ENCODE results near the gene DMP1. TPM values are rescaled to one million over a fixed set of nuclear protein-coding genes. Genes with fewer than 3 reads are reported as not detected.

The DMP1 gene, protein sequence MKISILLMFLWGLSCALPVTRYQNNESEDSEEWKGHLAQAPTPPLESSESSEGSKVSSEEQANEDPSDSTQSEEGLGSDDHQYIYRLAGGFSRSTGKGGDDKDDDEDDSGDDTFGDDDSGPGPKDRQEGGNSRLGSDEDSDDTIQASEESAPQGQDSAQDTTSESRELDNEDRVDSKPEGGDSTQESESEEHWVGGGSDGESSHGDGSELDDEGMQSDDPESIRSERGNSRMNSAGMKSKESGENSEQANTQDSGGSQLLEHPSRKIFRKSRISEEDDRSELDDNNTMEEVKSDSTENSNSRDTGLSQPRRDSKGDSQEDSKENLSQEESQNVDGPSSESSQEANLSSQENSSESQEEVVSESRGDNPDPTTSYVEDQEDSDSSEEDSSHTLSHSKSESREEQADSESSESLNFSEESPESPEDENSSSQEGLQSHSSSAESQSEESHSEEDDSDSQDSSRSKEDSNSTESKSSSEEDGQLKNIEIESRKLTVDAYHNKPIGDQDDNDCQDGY
- total RNA-seq = not detected in 2 replicates

DNA sequence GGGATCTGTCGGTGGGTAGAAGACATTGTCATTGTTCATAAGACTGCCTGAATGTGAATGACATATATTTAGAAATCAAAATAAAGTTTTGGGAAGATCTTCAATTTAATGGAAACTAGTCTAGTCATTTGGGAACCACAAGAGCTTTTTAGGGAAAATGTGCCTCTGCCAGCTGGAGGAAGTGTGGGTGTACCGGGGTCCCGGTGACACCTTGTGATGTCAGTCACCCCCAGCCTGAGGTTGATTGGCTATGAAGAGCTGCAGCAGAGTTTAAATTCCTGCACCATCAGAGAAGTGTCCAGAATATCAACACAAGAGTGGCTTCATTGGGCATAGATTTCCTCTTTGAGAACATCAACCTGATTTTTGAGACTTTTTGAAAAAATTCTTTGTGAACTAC, at the start of gene DMP1:
DMP1 (plus strand) TSS at position 301 of the 400 bp plus-strand sequence. CDS start 6,213 bp downstream, outside the sequence.
- peaks cover 3% of the 10 kb centered on the region for H3K27me3 Mint-ChIP-seq
- no peak for DNase-seq

DNA sequence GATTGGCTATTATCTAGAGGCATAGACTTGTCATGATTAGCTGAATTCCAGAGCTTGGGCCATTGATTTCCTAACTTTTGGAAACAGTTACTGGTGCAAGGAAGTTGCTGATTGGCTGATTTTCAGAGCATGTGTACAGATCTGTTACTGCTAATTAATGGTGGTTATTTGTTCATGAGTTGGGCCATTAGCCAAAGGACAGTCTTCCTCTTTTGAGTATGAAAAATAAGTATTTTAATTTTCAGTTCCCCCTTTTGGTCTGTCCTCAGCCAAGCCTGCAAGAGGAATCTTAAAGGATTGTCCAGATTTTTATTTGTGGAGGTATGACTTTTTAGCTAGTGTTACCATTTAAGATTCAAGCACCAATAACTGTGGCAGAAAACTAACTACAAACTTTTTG, 48.7 kb upstream of the DMP1 start:
- DNase-seq (no peak), ATAC-seq (ENCODE audit: low read depth) (no peak)
- Mint-ChIP-seq H3K4me1 (no peaks in the 10 kb centered on the region), H3K27me3 (peaks cover 7% of the 10 kb centered on the region), H3K27ac (no peak overlapping the region), H3K4me3 (no peak overlapping the region), H3K36me3 (ENCODE audit: low read depth) (no peaks in the 10 kb centered on the region), H3K9me3 (peaks cover 3% of the 10 kb centered on the region)
- ChIA-PET CTCF (no interaction called here), POLR2A (no interaction called here)
- intact Hi-C loops (cut with micrococcal nuclease) = no loop called here
- TF ChIP-seq, protein P1, sequence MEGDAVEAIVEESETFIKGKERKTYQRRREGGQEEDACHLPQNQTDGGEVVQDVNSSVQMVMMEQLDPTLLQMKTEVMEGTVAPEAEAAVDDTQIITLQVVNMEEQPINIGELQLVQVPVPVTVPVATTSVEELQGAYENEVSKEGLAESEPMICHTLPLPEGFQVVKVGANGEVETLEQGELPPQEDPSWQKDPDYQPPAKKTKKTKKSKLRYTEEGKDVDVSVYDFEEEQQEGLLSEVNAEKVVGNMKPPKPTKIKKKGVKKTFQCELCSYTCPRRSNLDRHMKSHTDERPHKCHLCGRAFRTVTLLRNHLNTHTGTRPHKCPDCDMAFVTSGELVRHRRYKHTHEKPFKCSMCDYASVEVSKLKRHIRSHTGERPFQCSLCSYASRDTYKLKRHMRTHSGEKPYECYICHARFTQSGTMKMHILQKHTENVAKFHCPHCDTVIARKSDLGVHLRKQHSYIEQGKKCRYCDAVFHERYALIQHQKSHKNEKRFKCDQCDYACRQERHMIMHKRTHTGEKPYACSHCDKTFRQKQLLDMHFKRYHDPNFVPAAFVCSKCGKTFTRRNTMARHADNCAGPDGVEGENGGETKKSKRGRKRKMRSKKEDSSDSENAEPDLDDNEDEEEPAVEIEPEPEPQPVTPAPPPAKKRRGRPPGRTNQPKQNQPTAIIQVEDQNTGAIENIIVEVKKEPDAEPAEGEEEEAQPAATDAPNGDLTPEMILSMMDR (IDR thresholded peaks at IDR 0.05) = no peak

More for the DNA sequence above, at the start of gene DMP1:
- intact Hi-C loops (cut with micrococcal nuclease) = no loop called here
- TF ChIP-seq, protein P1 (IDR thresholded peaks at IDR 0.05) = no peak
- ChIA-PET POLR2A (no interaction called here), CTCF (no interaction called here)
- H3K27ac Mint-ChIP-seq = no peak within 1 kb of the TSS
- no peaks in the 10 kb centered on the region for H3K36me3 Mint-ChIP-seq (ENCODE audit: low read depth)
- H3K4me3 Mint-ChIP-seq = no peak within 1 kb of the TSS
- ATAC-seq (ENCODE audit: low read depth) = no peak
- no peaks in the 10 kb centered on the region for H3K4me1 Mint-ChIP-seq
- H3K9me3 Mint-ChIP-seq = no peaks in the 10 kb centered on the region

DNA sequence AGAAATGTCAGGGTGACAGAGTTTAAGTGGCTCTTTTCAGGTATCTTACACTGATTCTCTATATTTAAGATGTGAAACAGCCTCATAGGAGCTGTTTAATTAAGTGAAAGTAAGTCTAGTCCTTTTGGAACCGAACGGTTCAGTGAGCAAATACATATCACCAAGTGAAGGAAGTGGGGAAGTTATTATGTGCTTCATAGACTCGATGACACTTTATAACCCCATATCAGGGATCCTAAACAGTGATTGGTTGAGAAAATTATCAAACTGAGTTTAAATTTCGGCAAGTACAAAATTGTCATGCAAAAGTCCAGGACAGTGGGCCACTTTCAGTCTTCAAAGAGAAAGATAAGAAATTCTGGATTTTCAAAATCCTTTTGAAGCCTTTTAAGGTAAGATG, 41.9 kb upstream of the DMP1 start, which contains the start of gene DSPP:
DSPP (plus strand) TSS at position 301 of the 400 bp plus-strand sequence. CDS start 2,380 bp downstream, outside the sequence.
- POLR2A ChIA-PET = no interaction called here
- ATAC-seq (ENCODE audit: low read depth) = no peak

DNA sequence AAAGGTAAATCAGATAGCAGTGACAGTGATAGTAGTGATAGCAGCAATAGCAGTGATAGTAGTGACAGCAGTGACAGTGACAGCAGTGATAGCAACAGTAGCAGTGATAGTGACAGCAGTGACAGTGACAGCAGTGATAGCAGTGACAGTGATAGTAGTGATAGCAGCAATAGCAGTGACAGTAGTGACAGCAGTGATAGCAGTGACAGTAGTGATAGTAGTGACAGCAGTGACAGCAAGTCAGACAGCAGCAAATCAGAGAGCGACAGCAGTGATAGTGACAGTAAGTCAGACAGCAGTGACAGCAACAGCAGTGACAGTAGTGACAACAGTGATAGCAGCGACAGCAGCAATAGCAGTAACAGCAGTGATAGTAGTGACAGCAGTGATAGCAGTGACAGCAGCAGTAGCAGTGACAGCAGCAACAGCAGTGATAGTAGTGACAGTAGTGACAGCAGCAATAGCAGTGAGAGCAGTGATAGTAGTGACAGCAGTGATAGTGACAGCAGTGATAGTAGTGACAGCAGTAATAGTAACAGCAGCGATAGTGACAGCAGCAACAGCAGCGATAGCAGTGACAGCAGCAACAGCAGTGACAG, 35.7 kb upstream of the DMP1 start:
- no peak for ATAC-seq (ENCODE audit: low read depth)
- no peaks in the 10 kb centered on the region for H3K36me3 Mint-ChIP-seq (ENCODE audit: low read depth)
- CTCF ChIA-PET = no interaction called here

More for the DNA sequence above, 41.9 kb upstream of the DMP1 start, which contains the start of gene DSPP:
- no peaks in the 10 kb centered on the region for H3K36me3 Mint-ChIP-seq (ENCODE audit: low read depth)
- no peaks in the 10 kb centered on the region for H3K4me1 Mint-ChIP-seq
- TF ChIP-seq, protein P1 (IDR thresholded peaks at IDR 0.05) = no peak
- H3K4me3 Mint-ChIP-seq = no peak within 1 kb of the TSS
- intact Hi-C loops (cut with micrococcal nuclease) = no loop called here
- H3K9me3 Mint-ChIP-seq = no peaks in the 10 kb centered on the region
- DNase-seq = no peak
- no peak within 1 kb of the TSS for H3K27ac Mint-ChIP-seq
- CTCF ChIA-PET = interaction anchor here (0.6 kb wide), 1 partner anchor 16 kb away, joined by 4 read pairs; no protein-coding TSS in a partner anchor
- H3K27me3 Mint-ChIP-seq = no peaks in the 10 kb centered on the region

More for the DNA sequence above, 35.7 kb upstream of the DMP1 start:
- H3K27ac Mint-ChIP-seq = no peak overlapping the region
- DNase-seq = no peak
- H3K9me3 Mint-ChIP-seq = no peaks in the 10 kb centered on the region
- intact Hi-C loops (cut with micrococcal nuclease) = no loop called here
- no peak overlapping the region for H3K4me3 Mint-ChIP-seq
- POLR2A ChIA-PET = no interaction called here
- H3K4me1 Mint-ChIP-seq = no peaks in the 10 kb centered on the region
- TF ChIP-seq, protein P1 (IDR thresholded peaks at IDR 0.05) = no peak
- H3K27me3 Mint-ChIP-seq = no peaks in the 10 kb centered on the region

All from activated B cell treated with CpG ODN at 0.5 μM for 24 hours (primary cell).